H1 (cell line): Measurements from ENCODE around the gene ZRANB3. TPM values are rescaled to one million over a fixed set of nuclear protein-coding genes. Genes with fewer than 3 reads are reported as not detected.

Experiments
- CTCF ChIA-PET: fragments of 300-600 bp; sonication (Branson Sonifier 250); formaldehyde crosslinking; loops from one replicate; lab custom pipeline; 2021; ENCODE audit not compliant: partially characterized antibody; lab: Charles Lee
- POLR2A ChIA-PET: fragments of 300-600 bp; sonication (Branson Sonifier 250); formaldehyde crosslinking; loops from one replicate; lab custom pipeline; 2021; ENCODE audit warnings: inconsistent platforms; ENCODE audit not compliant: partially characterized antibody; lab: Charles Lee
- DNase-seq, 2 experiments: peaks; one replicate each; pipeline versions ENCODE4 v3.0.0 to v3.0.0-alpha.2; 2010 to 2022; ENCODE audit warnings: low spot score in 2 of 2, low read depth in 1 of 2, mixed read lengths in 1 of 2
- FAIRE-seq: peaks from 2 replicates; lab custom pipeline; 2011; peaks lifted over from hg19 to GRCh38; lab: Jason Lieb, UNC
- H2AFZ ChIP-seq: 2 replicates; pipeline ENCODE4 v1.8.1; 2012; ENCODE audit warnings: low read length, inconsistent platforms
- H2AK5ac ChIP-seq: 2 replicates; pipeline ENCODE4 v1.6.1; 2013; ENCODE audit warnings: low read depth, low read length
- H2BK120ac ChIP-seq: replicated peaks from 2 replicates; pipeline ENCODE3; 2013; ENCODE audit warnings: low read depth, low read length, inconsistent platforms
- H2BK12ac ChIP-seq: 2 replicates; pipeline ENCODE4 v1.6.1; 2013; ENCODE audit warnings: low read depth, low read length
- H2BK15ac ChIP-seq: 2 replicates; pipeline ENCODE4 v1.6.1; 2013; ENCODE audit warnings: low read length
- H2BK20ac ChIP-seq: 2 replicates; pipeline ENCODE4 v1.6.1; 2013; ENCODE audit warnings: low read length
- H2BK5ac ChIP-seq: 2 replicates; pipeline ENCODE4 v1.6.1; 2013; ENCODE audit warnings: low read depth, low read length
- H3K14ac ChIP-seq: 2 replicates; pipeline ENCODE4 v1.6.1; 2013; ENCODE audit warnings: inconsistent platforms; ENCODE audit not compliant: insufficient read length
- H3K18ac ChIP-seq: 2 replicates; pipeline ENCODE4 v1.6.1; 2013; ENCODE audit warnings: low read length; ENCODE audit errors: extremely low read depth
- H3K23ac ChIP-seq: 2 replicates; pipeline ENCODE4 v1.6.1; 2013; ENCODE audit warnings: inconsistent platforms; ENCODE audit not compliant: insufficient read length
- H3K23me2 ChIP-seq: 2 replicates; pipeline ENCODE4 v1.6.1; 2013; ENCODE audit warnings: low read depth, low read length
- H3K27ac ChIP-seq: 2 replicates; pipeline ENCODE4 v1.6.1; 2011; ENCODE audit warnings: low read depth, low read length, inconsistent platforms
- H3K27me3 ChIP-seq, 4 experiments: replicated peaks in 1 of 4; 1 replicate in 1 of 4; 2 replicates in 3 of 4; pipeline versions ENCODE4 v1.6.1 to v1.8.1; 2011 to 2013; ENCODE audit warnings: low read length in 3 of 4, mild to moderate bottlenecking in 3 of 4, inconsistent platforms in 2 of 4, mixed read lengths in 2 of 4, moderate library complexity in 1 of 4; ENCODE audit not compliant: control insufficient read depth in 3 of 4, insufficient read depth in 3 of 4; ENCODE audit errors: extremely low read depth in 1 of 4
- H3K36me3 ChIP-seq, 4 experiments: 2 replicates each; pipeline versions ENCODE4 v1.6.1 to v1.8.1; 2011 to 2013; ENCODE audit warnings: mild to moderate bottlenecking in 4 of 4, low read length in 3 of 4, moderate library complexity in 2 of 4, control low read depth in 1 of 4, inconsistent platforms in 1 of 4; ENCODE audit not compliant: insufficient read depth in 4 of 4, control insufficient read depth in 2 of 4
- H3K4ac ChIP-seq: replicated peaks from 2 replicates; pipeline ENCODE3; 2013; ENCODE audit warnings: low read length, low read depth, mixed read lengths, inconsistent platforms; ENCODE audit not compliant: insufficient read length
- H3K4me1 ChIP-seq, 4 experiments: replicated peaks in 1 of 4; 1 replicate in 1 of 4; 2 replicates in 3 of 4; pipeline versions ENCODE4 v1.6.1 to v1.8.1; 2011 to 2013; ENCODE audit warnings: low read length in 3 of 4, inconsistent platforms in 2 of 4, mixed read lengths in 1 of 4; ENCODE audit not compliant: insufficient read depth in 4 of 4, control insufficient read depth in 3 of 4
- H3K4me2 ChIP-seq, 2 experiments: 2 replicates each; pipeline versions ENCODE4 v1.6.1 to v1.8.1; 2011 to 2013; ENCODE audit warnings: low read depth in 2 of 2, low read length in 2 of 2, control low read depth in 1 of 2, inconsistent platforms in 1 of 2, mild to moderate bottlenecking in 1 of 2; ENCODE audit not compliant: insufficient read depth in 1 of 2
- H3K4me3 ChIP-seq, 4 experiments: fragments of 200-600, 300-600 bp in 1 of 4; sonication (generic), shearing (Covaris generic), sonication (Bioruptor Twin) in 1 of 4; 2 replicates each; pipeline versions ENCODE4 v1.5.1 to v1.8.1; 2011 to 2016; ENCODE audit warnings: low read length in 4 of 4, low read depth in 3 of 4, control low read depth in 2 of 4, inconsistent platforms in 2 of 4, mild to moderate bottlenecking in 2 of 4, mixed read lengths in 1 of 4, moderate library complexity in 1 of 4; ENCODE audit not compliant: insufficient read depth in 2 of 4; ENCODE audit errors: extremely low read depth in 1 of 4
- H3K56ac ChIP-seq: replicated peaks from 2 replicates; pipeline ENCODE3; 2013; ENCODE audit warnings: low read depth, mild to moderate bottlenecking, mixed read lengths, low read length, inconsistent platforms; ENCODE audit not compliant: insufficient read length
- H3K79me1 ChIP-seq: 2 replicates; pipeline ENCODE4 v1.6.1; 2013; ENCODE audit warnings: low read depth, low read length, control low read depth
- H3K79me2 ChIP-seq, 2 experiments: 2 replicates each; pipeline versions ENCODE4 v1.6.1 to v1.8.1; 2012 to 2013; ENCODE audit warnings: low read length in 2 of 2, mild to moderate bottlenecking in 2 of 2, inconsistent platforms in 1 of 2; ENCODE audit not compliant: insufficient read depth in 2 of 2, control insufficient read depth in 1 of 2
- H3K9ac ChIP-seq, 4 experiments: replicated peaks in 1 of 4; 1 replicate in 1 of 4; 2 replicates in 3 of 4; pipeline versions ENCODE4 v1.6.1 to v1.8.1; 2011 to 2013; ENCODE audit warnings: low read depth in 3 of 4, low read length in 3 of 4, control low read depth in 2 of 4, mild to moderate bottlenecking in 2 of 4, moderate library complexity in 2 of 4, inconsistent platforms in 1 of 4; ENCODE audit errors: extremely low read depth in 1 of 4
- H3K9me3 ChIP-seq, 2 experiments: 2 replicates each; pipeline versions ENCODE4 v1.6.1 to v1.8.1; 2012 to 2013; ENCODE audit warnings: mild to moderate bottlenecking in 2 of 2, moderate library complexity in 2 of 2, control low read depth in 1 of 2, inconsistent platforms in 1 of 2, low read depth in 1 of 2, low read length in 1 of 2, mixed read lengths in 1 of 2; ENCODE audit not compliant: insufficient read depth in 2 of 2
- H4K20me1 ChIP-seq, 2 experiments: replicated peaks in 1 of 2; 2 replicates each; pipeline versions ENCODE3 to v1.8.1; 2011 to 2013; ENCODE audit warnings: inconsistent platforms in 2 of 2, low read length in 2 of 2, mild to moderate bottlenecking in 1 of 2; ENCODE audit not compliant: insufficient read depth in 2 of 2, control insufficient read depth in 1 of 2
- H4K5ac ChIP-seq: 2 replicates; pipeline ENCODE4 v1.6.1; 2013; ENCODE audit warnings: low read length, low read depth, mixed read lengths, inconsistent platforms; ENCODE audit not compliant: insufficient read length
- H4K8ac ChIP-seq: 2 replicates; pipeline ENCODE4 v1.8.0; 2013; ENCODE audit warnings: mild to moderate bottlenecking, moderate library complexity, low read length, inconsistent platforms; ENCODE audit not compliant: insufficient read depth; ENCODE audit errors: extremely low read depth
- H4K91ac ChIP-seq: replicated peaks from 2 replicates; pipeline ENCODE3; 2013; ENCODE audit warnings: low read length, mixed read lengths, inconsistent platforms; ENCODE audit not compliant: insufficient read length
- BACH1 ChIP-seq: IDR thresholded peaks from 2 replicates; pipeline ENCODE4 v1.6.1; 2012; ENCODE audit warnings: low read length, improper control_type of control experiment
- KDM4A ChIP-seq: IDR thresholded peaks from one replicate; pipeline ENCODE4 v1.7.1; 2012; ENCODE audit warnings: low read depth, mild to moderate bottlenecking, moderate library complexity, low read length, inconsistent platforms; ENCODE audit not compliant: severe bottlenecking
- WGBS, 2 experiments: shearing (Covaris generic) in 1 of 2; methylation state at CpG; one replicate each; pipeline versions ENCODE4 v1.1.6 to v1.1.7; 2013 to 2015; ENCODE audit warnings: low lambda C conversion rate in 2 of 2, mixed read lengths in 2 of 2, inconsistent platforms in 1 of 2, low coverage in 1 of 2, missing lambda C conversion rate in 1 of 2; ENCODE audit not compliant: insufficient replicate concordance in 2 of 2, insufficient coverage in 1 of 2, insufficient read length in 1 of 2; ENCODE audit errors: extremely low coverage in 1 of 2, missing lambda C conversion rate in 1 of 2; 5-methylcytosine and 5-hydroxymethylcytosine counted together
- polyA plus RNA-seq, 7 experiments: library from polyadenylated mRNA; depleted of rRNA in 3 of 7; stranded (reverse) in 5 of 7; unstranded in 2 of 7; fragments of >200 nt in 5 of 7; fragments of 200-250 nt in 2 of 7; gene quantifications; 1 replicate in 5 of 7; 2 replicates in 1 of 7; 4 replicates in 1 of 7; pipeline versions ENCODE4 v1.2.1 to v1.2.3, GENCODE V29; 2011 to 2013; ENCODE audit warnings: missing spikeins in 2 of 7, mixed read lengths in 2 of 7
- total RNA-seq: library from RNA; stranded (reverse); fragmentation: NEBNext Ultra II Directional; extraction: Animal tissue kit (Norgen Biotek cat#: 25700); gene quantifications from 2 replicates; pipeline ENCODE4 v1.2.1, GENCODE V29; 2021

The ZRANB3 gene
- total and polyA plus RNA-seq, 2 of the 8 experiments (the other 6 are each of a cell fraction or from before 2014, with no cell fraction given), result 4.5 to 19.3 TPM

DNA sequence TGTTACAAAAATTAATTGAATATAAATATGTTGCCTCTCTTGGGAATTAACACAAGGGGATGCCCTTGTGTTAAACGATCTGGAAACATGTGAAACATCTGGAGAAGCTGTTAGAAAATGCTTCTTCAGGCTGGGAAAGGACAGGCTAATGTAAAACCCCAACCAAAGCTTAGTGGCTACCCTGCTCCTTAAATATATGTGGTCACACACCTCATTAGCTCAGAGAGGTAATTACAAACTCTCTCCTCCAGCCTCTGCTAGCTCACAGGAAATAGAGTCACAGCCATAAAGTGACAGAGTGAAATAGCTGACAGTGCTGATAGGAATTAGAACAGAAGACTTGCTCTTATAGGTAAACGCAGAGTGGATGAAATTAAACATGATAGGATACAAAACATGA lies 323.0 kb downstream of the ZRANB3 start:
- Histone ChIP-seq H3K4me3 (no peak overlapping the region), H4K8ac (no peak overlapping the region), H3K14ac (no peak overlapping the region), H3K4me2 (no peak overlapping the region), H3K4me1 (peaks cover under 1 to 5% (median 3%) of the 10 kb centered on the region in 4 experiments; a peak in 5 of 7 replicates), H4K5ac (no peak overlapping the region), H3K18ac (no peak overlapping the region), H2AK5ac (no peak overlapping the region), H3K9me3 (no peaks in the 10 kb centered on the region), H2BK15ac (no peak overlapping the region), H2BK120ac (no peak overlapping the region), H4K91ac (no peak overlapping the region), H3K56ac (no peak overlapping the region), H3K23ac (no peak overlapping the region), H3K79me1 (no peaks in the 10 kb centered on the region), H3K27ac (no peak overlapping the region), H3K4ac (no peak overlapping the region), H4K20me1 (no peaks in the 10 kb centered on the region), H3K9ac (no peak overlapping the region), H2BK20ac (no peak overlapping the region), H3K27me3 (no peaks in the 10 kb centered on the region), H2BK12ac (no peak overlapping the region), H3K79me2 (no peaks in the 10 kb centered on the region), H2BK5ac (no peak overlapping the region), H3K36me3 (no peaks in the 10 kb centered on the region), H3K23me2 (no peaks in the 10 kb centered on the region; the same call in 1 of the 2 replicates), H2AFZ (no peak overlapping the region)
- POLR2A ChIA-PET, result no interaction called here
- CTCF ChIA-PET, result interaction anchor here (0.6 to 0.9 kb wide), 2 partner anchors 13 to 41 kb away, joined by 3 to 4 read pairs; no protein-coding TSS in a partner anchor
- DNase-seq (no peak), FAIRE-seq (no peak)
- WGBS, 2 experiments, result 84% methylated on average over 2 of the region's 2 CpGs; no CpG with 5 or more reads in 1 of the 2 experiments
- no peak for TF ChIP-seq KDM4A
- TF ChIP-seq BACH1, result no peak
